ENCODE data around the gene NR2F2.

DNA sequence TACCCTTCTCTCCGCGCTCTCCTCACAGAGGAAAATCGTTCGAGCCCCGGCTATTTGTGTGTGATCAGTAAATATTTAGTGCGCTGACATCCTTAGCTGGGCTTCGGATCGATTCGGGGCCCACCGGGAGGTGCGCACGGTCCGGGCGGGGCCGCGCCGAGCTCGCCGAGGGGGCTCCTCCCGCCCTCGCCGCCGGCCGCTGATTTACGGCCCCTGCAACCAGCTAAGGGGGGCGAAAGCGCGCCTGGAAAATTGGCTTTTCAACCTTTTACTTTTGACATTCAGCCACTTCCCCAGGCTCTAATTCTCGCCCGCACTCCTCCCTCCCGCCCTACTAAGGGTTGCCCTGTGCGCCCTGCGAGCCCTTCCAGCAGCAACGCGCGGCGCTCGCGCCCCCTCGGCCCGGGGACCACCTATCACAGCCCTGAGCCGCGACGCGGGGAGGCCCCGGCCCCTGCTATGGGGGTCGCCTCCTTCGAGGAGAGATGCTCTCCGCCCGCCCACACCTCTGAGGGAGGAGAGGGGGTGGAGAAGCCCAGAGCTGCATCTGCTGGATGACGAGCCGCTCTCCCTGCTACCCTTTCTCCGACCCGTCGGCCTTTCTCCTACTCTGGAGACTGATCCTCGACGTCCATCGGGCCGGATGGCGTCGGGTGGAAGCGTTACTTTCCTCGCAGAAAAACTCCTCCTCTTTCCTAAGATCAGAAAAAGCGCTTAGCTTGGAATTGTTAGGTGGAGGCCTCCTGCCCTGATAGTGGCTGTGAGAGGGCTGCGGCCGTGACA, 7.8 kb upstream of the NR2F2 start:
- TF ChIP-seq MXI1 (IDR thresholded peaks at IDR 0.05; ENCODE audit: low read depth, low read length) = no peak
- TF ChIP-seq EP300 (IDR thresholded peaks at IDR 0.05; ENCODE audit: borderline replicate concordance in 1 of 2, low read depth in 1 of 2, low read length in 1 of 2) = no peak
- TF ChIP-seq, protein P1, sequence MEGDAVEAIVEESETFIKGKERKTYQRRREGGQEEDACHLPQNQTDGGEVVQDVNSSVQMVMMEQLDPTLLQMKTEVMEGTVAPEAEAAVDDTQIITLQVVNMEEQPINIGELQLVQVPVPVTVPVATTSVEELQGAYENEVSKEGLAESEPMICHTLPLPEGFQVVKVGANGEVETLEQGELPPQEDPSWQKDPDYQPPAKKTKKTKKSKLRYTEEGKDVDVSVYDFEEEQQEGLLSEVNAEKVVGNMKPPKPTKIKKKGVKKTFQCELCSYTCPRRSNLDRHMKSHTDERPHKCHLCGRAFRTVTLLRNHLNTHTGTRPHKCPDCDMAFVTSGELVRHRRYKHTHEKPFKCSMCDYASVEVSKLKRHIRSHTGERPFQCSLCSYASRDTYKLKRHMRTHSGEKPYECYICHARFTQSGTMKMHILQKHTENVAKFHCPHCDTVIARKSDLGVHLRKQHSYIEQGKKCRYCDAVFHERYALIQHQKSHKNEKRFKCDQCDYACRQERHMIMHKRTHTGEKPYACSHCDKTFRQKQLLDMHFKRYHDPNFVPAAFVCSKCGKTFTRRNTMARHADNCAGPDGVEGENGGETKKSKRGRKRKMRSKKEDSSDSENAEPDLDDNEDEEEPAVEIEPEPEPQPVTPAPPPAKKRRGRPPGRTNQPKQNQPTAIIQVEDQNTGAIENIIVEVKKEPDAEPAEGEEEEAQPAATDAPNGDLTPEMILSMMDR (IDR thresholded peaks at IDR 0.05) = no peak
- TF ChIP-seq, protein P2, sequence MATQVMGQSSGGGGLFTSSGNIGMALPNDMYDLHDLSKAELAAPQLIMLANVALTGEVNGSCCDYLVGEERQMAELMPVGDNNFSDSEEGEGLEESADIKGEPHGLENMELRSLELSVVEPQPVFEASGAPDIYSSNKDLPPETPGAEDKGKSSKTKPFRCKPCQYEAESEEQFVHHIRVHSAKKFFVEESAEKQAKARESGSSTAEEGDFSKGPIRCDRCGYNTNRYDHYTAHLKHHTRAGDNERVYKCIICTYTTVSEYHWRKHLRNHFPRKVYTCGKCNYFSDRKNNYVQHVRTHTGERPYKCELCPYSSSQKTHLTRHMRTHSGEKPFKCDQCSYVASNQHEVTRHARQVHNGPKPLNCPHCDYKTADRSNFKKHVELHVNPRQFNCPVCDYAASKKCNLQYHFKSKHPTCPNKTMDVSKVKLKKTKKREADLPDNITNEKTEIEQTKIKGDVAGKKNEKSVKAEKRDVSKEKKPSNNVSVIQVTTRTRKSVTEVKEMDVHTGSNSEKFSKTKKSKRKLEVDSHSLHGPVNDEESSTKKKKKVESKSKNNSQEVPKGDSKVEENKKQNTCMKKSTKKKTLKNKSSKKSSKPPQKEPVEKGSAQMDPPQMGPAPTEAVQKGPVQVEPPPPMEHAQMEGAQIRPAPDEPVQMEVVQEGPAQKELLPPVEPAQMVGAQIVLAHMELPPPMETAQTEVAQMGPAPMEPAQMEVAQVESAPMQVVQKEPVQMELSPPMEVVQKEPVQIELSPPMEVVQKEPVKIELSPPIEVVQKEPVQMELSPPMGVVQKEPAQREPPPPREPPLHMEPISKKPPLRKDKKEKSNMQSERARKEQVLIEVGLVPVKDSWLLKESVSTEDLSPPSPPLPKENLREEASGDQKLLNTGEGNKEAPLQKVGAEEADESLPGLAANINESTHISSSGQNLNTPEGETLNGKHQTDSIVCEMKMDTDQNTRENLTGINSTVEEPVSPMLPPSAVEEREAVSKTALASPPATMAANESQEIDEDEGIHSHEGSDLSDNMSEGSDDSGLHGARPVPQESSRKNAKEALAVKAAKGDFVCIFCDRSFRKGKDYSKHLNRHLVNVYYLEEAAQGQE (IDR thresholded peaks at IDR 0.05; ENCODE audit: low read depth, low read length) = no peak
- TF ChIP-seq, protein P3, sequence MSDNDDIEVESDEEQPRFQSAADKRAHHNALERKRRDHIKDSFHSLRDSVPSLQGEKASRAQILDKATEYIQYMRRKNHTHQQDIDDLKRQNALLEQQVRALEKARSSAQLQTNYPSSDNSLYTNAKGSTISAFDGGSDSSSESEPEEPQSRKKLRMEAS (IDR thresholded peaks at IDR 0.05; ENCODE audit: low read depth) = no peak
- no peak for TF ChIP-seq SIN3A (IDR thresholded peaks at IDR 0.05; ENCODE audit: borderline replicate concordance, low read depth, low read length)
